Placental epithelial cell (primary cell): Measurements from ENCODE around the gene MIS18BP1. TPM values are rescaled to one million over a fixed set of nuclear protein-coding genes. Genes with fewer than 3 reads are reported as not detected.

Experiments
- small RNA-seq: library from RNA; depleted of rRNA; stranded (forward); fragments of <200 nt; gene quantifications from one replicate; pipeline ENCODE3, GENCODE V24; 2012
- total RNA-seq: library from RNA; depleted of rRNA; stranded (reverse); fragments of >200 nt; gene quantifications from 2 replicates; pipeline ENCODE4 v1.2.3, GENCODE V29; 2012

Gene MIS18BP1
- total RNA-seq, result 23.7 and 23.9 TPM in 2 replicates

GRCh38 chr14:45253070-45253753 is at the start of gene MIS18BP1:
Gene MIS18BP1, minus strand, starts transcription at chr14:45253202. Its CDS starts 5,916 bp downstream, at chr14:45247286.

Small RNA genes lying within 50 kb of the gene (small RNA-seq; reads per million reads assigned to genes)
- not detected for gene RNU6-552P

Other genes starting within 250 kb of the MIS18BP1 start
- gene PRPF39, start 169.1 kb downstream of the MIS18BP1 start, total RNA-seq, result 39.3 and 39.4 TPM in 2 replicates
- 16.1 and 19.0 TPM in 2 replicates for gene FKBP3, start 118.7 kb downstream of the MIS18BP1 start, total RNA-seq
- gene FANCM, start 117.3 kb downstream of the MIS18BP1 start, total RNA-seq, result 5.1 and 5.7 TPM in 2 replicates